Erythroblast (primary cell): ENCODE data around the gene CD300E.

ENCODE experiments used
- GATA1 ChIP-seq: IDR thresholded peaks from 2 replicates; pipeline ENCODE4 v1.6.1; 2011; ENCODE audit warnings: low read depth, mild to moderate bottlenecking, control low read depth, low read length, moderate library complexity
- POLR2A ChIP-seq: IDR thresholded peaks from 2 replicates; pipeline ENCODE4 v1.6.1; 2011; ENCODE audit warnings: mild to moderate bottlenecking, low read length

DNA sequence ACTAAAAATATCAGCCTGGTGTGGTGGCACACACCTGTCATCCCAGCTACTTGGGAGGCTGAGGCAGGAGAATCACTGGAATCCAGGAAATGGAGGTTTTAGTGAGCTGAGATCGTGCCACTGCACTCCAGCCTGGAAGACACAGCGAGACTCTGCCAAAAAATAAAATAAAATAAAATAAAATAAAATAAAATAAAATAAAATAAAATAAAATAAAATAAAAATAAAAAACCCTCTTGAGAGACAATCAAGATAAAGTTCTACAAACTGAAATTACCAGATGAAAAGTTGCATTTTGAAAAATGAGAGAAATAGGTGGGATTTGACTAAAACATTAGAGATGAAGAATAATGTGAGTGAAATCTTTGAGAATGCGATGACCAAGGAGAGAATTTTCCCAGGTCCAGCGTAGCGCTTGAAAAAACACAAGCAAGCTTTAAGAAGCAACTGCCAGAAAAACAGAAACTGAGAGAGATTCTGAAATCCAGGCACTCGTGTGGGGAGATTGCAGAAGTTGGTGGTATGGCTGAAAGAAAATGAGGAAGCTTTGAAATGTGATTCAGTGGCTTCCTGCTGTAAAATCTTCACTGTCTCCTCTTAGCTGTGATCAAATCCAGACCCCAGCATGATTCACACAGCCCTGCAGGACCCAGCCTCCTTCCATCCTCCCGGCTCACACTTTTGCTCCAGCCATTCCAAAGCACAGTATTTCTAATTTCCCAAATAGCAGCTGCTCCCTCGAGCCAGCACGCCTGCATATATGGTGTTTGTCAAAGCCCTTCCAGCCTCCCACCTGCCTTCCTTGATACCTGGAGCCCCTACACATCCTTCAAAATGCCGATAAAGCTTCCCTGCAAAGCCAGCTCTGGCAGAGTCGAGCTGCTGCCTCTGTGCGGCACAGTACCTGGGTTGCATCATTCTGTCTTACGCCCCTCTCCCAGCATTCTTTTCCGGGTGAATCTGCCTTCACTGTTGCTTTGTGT lies 8.2 kb upstream of the CD300E start:
- TF ChIP-seq POLR2A (no peak), GATA1 (no peak)
